A673 (cell line): ENCODE measurements around the gene CHN1. TPM values are rescaled to one million over a fixed set of nuclear protein-coding genes. Genes with fewer than 3 reads are reported as not detected.

Experiments
- BruUV-seq: library from RNA; stranded (reverse); fragments of 400-500 nt; replicated peaks from 2 replicates; lab custom pipeline; 2021; lab: Mats Ljungman, UMichigan
- CTCF ChIA-PET: fragments of 300-600 bp; sonication (Branson Sonifier 250); formaldehyde crosslinking; loops from one replicate; lab custom pipeline; 2022; ENCODE audit warnings: antibody characterized with exemption; lab: Charles Lee
- POLR2A ChIA-PET: fragments of 300-600 bp; sonication (Branson Sonifier 250); formaldehyde crosslinking; loops from one replicate; lab custom pipeline; 2022; ENCODE audit warnings: antibody characterized with exemption; ENCODE audit not compliant: low non-redundant PET; lab: Charles Lee
- DNase-seq: peaks from one replicate; pipeline ENCODE4 v3.0.0-alpha.2; 2015; ENCODE audit warnings: low spot score
- H3K27ac ChIP-seq: fragments of 200-600 bp; sonication (generic); 2 replicates; pipeline ENCODE4 v1.5.1; 2016; ENCODE audit warnings: mixed run types, low read depth, mild to moderate bottlenecking, mixed read lengths, antibody characterized with exemption, low read length; ENCODE audit not compliant: poor library complexity, severe bottlenecking
- H3K27me3 ChIP-seq: fragments of 200-600 bp; sonication (generic); replicated peaks from 2 replicates; pipeline ENCODE4 v1.6.1; 2017; ENCODE audit warnings: mixed run types, low read depth, mild to moderate bottlenecking, mixed read lengths, antibody characterized with exemption, low read length; ENCODE audit not compliant: insufficient read depth, poor library complexity
- H3K36me3 ChIP-seq: fragments of 200-600 bp; sonication (generic); 2 replicates; pipeline ENCODE4 v1.6.1; 2016; ENCODE audit warnings: mixed run types, mild to moderate bottlenecking, mixed read lengths, antibody characterized with exemption, low read length; ENCODE audit not compliant: insufficient read depth, poor library complexity, severe bottlenecking
- H3K4me1 ChIP-seq: fragments of 200-600 bp; sonication (generic); 2 replicates; pipeline ENCODE4 v1.6.1; 2017; ENCODE audit warnings: mixed run types, mild to moderate bottlenecking, mixed read lengths, antibody characterized with exemption, low read length; ENCODE audit not compliant: insufficient read depth, poor library complexity, severe bottlenecking
- H3K4me3 ChIP-seq: fragments of 200-600 bp; sonication (generic); 2 replicates; pipeline ENCODE4 v1.5.1; 2016; ENCODE audit warnings: low read depth, mixed run types, mild to moderate bottlenecking, mixed read lengths, low read length; ENCODE audit not compliant: poor library complexity, severe bottlenecking
- H3K9me3 ChIP-seq: fragments of 200-600 bp; sonication (generic); 2 replicates; pipeline ENCODE4 v1.6.1; 2016; ENCODE audit warnings: mixed run types, low read depth, mild to moderate bottlenecking, mixed read lengths, antibody characterized with exemption, low read length; ENCODE audit not compliant: poor library complexity, severe bottlenecking
- CTCF ChIP-seq: fragments of 300-800, 200-600 bp; sonication (generic); conservative IDR thresholded peaks from 2 replicates; pipeline ENCODE4 v1.5.1; 2017; ENCODE audit warnings: low read depth, mild to moderate bottlenecking, antibody characterized with exemption, low read length, moderate library complexity, mixed read lengths
- EZH2 ChIP-seq: fragments of 200-600 bp; sonication (generic); IDR thresholded peaks from 2 replicates; pipeline ENCODE4 v1.6.1; 2017; ENCODE audit warnings: borderline replicate concordance, low read depth, mild to moderate bottlenecking, mixed read lengths, antibody characterized with exemption, low read length; ENCODE audit not compliant: poor library complexity, severe bottlenecking
- intact Hi-C: fragments of 100-400 bp; cut with micrococcal nuclease; formaldehyde crosslinking; loops from one replicate; pipeline ENCODE4 v1.10.0; 2022; ENCODE audit not compliant: unreplicated experiment
- total RNA-seq: library from RNA; stranded (reverse); gene quantifications from 2 replicates; pipeline ENCODE4 v1.2.3, GENCODE V29; 2021

The CHN1 gene
- total RNA-seq, 1 experiment from 2014 or later, result 11.3 TPM

- DNase-seq, result no peak
- Histone ChIP-seq H3K27me3 (no peaks in the 10 kb centered on the region), H3K4me3 (no peak overlapping the region), H3K4me1 (no peaks in the 10 kb centered on the region), H3K9me3 (no peaks in the 10 kb centered on the region), H3K36me3 (no peaks in the 10 kb centered on the region), H3K27ac (no peak overlapping the region)
- CTCF ChIA-PET, result no interaction called here
- intact Hi-C loops, result no loop called here
- POLR2A ChIA-PET, result no interaction called here
- BruUV-seq, result no TSS peak
- TF ChIP-seq CTCF (no peak), EZH2 (no peak)
These were observed 52.6 kb downstream of the CHN1 start for GRCh38 chr2:174952607-174953006.

- no peaks in the 10 kb centered on the region for H3K9me3 ChIP-seq
These were observed 53.4 kb downstream of the CHN1 start for GRCh38 chr2:174951745-174952144.

GRCh38 chr2:174949988-174950687, 55.0 kb downstream of the CHN1 start:
- DNase-seq, result no peak
- POLR2A ChIA-PET, result no interaction called here
- Histone ChIP-seq H3K27me3 (no peaks in the 10 kb centered on the region), H3K4me1 (no peaks in the 10 kb centered on the region), H3K27ac (no peak overlapping the region), H3K36me3 (no peaks in the 10 kb centered on the region), H3K4me3 (no peak overlapping the region), H3K9me3 (no peaks in the 10 kb centered on the region)
- CTCF ChIA-PET, result no interaction called here
- BruUV-seq, result no TSS peak
- intact Hi-C loops, result no loop called here
- TF ChIP-seq CTCF, result no peak
- TF ChIP-seq EZH2, result no peak

More at GRCh38 chr2:174951745-174952144, 53.4 kb downstream of the CHN1 start:
- CTCF ChIA-PET, result no interaction called here
- Histone ChIP-seq H3K36me3 (no peaks in the 10 kb centered on the region), H3K4me3 (no peak overlapping the region), H3K4me1 (no peaks in the 10 kb centered on the region), H3K27me3 (no peaks in the 10 kb centered on the region), H3K27ac (no peak overlapping the region)
- POLR2A ChIA-PET, result interaction anchor here (0.7 kb wide), 1 partner anchor 9 kb away, joined by 3 read pairs; no protein-coding TSS in a partner anchor
- BruUV-seq, result no TSS peak
- intact Hi-C loops, result no loop called here
- DNase-seq, result no peak
- no peak for TF ChIP-seq CTCF
- TF ChIP-seq EZH2, result no peak
